GM13976 (cell line): ENCODE data around the gene WWOX.

Source experiments
- DNase-seq: peaks from one replicate; pipeline ENCODE4 v3.0.0; 2012; ENCODE audit warnings: low spot score
- in situ Hi-C: fragments of 300-500 bp; cut with MboI; formaldehyde crosslinking; loops from one replicate; pipeline ENCODE4 v1.12.0; 2022; ENCODE audit warnings: low sequenced_read_pairs, mixed read lengths, inconsistent platforms; ENCODE audit not compliant: unreplicated experiment
- TF ChIP-seq, protein P1 (sequence below): IDR thresholded peaks from 2 replicates; pipeline ENCODE4 v1.5.1; 2012; ENCODE audit warnings: borderline replicate concordance, mild to moderate bottlenecking; ENCODE audit not compliant: insufficient read depth; ENCODE audit errors: extremely low read depth, missing control alignments, control extremely low read depth

WWOX gene

DNA sequence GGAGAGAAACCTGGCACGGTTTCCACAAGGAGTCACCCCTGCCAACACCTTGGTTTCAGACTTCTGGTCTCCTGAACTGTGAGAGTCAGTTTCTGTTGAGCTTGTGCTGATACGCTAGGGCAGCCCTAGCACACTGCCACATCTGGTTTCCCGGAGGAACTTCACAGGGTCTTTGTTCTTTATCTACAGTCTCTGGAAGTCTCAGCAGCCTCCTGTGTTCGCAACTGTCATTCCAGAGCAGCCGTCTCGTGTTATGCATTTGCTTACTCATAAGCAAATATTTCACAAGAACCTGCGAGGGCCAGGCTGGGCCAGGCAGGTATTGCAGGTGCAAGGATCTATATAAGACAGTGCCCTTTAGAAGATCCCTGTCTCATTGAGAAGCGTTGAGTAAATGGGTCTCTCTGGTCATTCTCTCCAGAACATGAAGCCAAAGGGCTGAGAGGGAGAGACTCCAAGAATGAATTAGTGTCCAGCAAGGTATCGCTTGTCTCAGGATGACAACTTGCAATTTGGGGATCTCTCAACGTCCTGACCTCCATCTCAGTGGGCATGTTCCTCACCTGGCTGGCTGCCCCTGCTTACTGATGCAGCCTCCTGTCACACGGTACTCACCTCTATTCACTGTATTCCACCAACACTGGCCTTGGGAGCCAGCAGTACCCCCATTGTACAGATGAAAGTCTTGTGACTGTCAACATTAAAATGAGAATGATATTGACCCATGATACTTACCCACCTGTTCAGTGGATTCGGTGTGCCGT, 141.2 kb downstream of the WWOX start:
- DNase-seq: no peak
- TF ChIP-seq, protein P1, sequence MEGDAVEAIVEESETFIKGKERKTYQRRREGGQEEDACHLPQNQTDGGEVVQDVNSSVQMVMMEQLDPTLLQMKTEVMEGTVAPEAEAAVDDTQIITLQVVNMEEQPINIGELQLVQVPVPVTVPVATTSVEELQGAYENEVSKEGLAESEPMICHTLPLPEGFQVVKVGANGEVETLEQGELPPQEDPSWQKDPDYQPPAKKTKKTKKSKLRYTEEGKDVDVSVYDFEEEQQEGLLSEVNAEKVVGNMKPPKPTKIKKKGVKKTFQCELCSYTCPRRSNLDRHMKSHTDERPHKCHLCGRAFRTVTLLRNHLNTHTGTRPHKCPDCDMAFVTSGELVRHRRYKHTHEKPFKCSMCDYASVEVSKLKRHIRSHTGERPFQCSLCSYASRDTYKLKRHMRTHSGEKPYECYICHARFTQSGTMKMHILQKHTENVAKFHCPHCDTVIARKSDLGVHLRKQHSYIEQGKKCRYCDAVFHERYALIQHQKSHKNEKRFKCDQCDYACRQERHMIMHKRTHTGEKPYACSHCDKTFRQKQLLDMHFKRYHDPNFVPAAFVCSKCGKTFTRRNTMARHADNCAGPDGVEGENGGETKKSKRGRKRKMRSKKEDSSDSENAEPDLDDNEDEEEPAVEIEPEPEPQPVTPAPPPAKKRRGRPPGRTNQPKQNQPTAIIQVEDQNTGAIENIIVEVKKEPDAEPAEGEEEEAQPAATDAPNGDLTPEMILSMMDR: no peak
- in situ Hi-C loops: no loop called here

DNA sequence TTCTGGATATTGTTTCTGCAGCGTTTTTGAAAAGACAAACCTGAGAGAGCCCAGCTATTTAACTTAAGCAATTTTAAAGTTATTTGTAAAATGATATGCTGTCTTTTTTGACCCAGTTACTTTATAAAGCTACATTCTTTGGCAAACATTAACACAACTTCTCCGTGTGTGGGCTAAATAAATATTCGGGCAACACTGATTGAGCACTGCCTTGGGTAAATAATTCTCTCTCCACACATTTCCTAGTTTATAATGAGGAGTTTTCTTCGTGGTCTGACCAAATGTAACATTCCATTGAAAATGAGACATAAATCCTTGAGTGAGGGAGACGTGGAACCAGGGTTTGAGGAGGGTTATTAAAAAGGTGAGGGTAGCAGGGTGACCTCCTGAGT, 142.8 kb downstream of the WWOX start:
- TF ChIP-seq, protein P1: no peak
- no peak for DNase-seq
- in situ Hi-C loops: no loop called here

DNA sequence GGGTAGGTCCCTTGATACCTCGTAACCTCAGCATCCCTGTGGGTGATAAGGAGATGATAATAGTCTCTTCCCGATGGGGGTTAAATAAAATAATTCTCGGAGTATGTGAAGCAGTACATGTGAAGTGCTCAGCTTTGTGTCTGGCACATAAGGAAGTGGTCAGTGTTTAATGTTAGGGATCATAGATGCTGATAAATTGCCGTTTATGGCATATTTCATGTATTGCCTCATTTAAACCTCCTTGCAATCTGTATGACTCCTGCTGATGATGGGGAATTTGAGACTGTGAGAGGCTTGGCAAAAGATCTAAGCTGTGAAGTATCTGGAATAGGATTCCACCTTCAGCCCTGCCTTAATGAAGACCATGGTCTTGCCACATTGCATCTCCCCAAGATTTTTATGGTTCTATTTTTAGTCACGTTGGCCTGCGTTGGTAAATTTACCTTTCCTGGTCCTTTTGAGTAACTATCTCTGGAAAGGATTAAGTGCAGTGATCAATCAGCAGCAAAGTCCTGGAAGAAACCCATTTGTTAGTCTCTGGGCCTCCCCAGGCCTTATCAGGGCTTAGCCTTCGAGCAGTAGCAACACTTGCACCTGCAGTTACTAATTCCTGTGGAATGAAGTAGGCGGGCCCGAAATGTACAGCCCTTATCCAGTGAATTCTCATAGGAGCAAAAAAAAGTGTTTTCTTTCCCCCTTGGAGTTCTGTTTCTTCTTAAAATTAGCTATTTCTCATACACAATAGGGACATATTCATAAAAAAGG, 144.9 kb downstream of the WWOX start:
- no peak for DNase-seq
- in situ Hi-C loops: no loop called here
- TF ChIP-seq, protein P1: no peak

DNA sequence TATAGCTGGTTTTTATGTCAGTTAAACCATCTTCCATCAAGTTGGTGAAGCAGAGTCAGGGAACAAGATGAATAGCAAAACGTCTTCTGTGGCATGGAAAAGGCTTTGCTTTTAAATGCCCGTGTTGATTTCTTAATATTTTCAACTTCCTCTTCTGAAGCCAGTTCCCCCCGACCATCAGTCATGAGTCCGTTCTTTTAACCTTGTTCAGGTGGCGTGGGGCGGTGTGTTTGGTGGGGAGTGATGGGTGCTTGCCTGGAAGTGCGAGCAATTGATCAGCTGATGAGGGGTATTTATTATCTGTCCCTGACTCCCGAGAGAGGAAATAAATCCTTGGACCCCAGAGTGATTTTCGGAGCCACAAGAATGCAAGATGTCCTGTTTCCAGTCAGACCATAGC, 147.1 kb downstream of the WWOX start:
- TF ChIP-seq, protein P1: no peak
- in situ Hi-C loops: no loop called here
- DNase-seq: no peak

DNA sequence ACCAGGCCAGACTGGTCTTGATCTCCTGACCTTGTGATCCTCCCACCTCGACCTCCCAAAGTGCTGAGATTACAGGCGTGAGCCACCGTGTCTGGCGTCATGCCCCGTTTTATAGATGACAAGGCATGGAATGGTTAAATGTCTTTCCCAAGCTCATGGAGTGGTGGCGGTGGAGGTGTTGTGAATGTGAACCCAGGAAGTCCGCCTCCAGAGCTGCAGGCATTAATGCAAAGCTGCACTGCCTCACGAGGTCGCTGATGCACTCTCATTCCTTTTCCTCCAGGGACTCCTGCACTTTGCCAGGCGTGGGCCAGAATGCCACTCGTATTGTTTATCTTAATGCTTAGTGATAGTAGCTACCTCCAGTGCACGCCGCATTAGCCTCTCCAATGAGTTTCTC, 149.6 kb downstream of the WWOX start:
- in situ Hi-C loops: no loop called here
- no peak for DNase-seq
- TF ChIP-seq, protein P1: no peak

DNA sequence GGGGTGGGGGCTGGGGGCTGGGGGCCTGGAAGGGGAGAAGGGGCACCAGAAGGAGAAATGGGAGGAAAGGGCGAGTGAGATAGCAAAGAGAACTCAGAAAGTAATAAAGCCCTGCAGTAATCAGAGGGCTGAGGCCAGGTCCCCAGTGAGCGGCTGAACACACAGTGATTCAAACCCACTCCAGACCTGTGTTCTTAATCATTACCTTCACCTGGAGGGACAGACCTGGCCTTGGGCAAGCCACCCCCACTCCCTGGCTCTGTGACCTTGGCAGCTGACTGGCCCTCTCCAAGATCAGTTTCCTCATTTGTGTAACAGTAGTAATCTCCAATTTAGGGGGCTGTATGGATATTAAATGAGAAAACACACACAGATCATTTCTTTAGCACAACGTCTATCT, 150.4 kb downstream of the WWOX start:
- TF ChIP-seq, protein P1: no peak
- in situ Hi-C loops: no loop called here
- DNase-seq: no peak
